T-cell (primary cell): Measurements from ENCODE around the gene NEURL1. TPM values are rescaled to one million over a fixed set of nuclear protein-coding genes. Genes with fewer than 3 reads are reported as not detected.

ENCODE experiments used
- ATAC-seq, 4 experiments: fragments of 200-7000 bp in 3 of 4; fragments of 150-1000 bp in 1 of 4; cut with Tn5 transposase; replicated peaks in 1 of 4; 1 replicate in 3 of 4; 2 replicates in 1 of 4; pipeline ENCODE4 v1.10.0; 2021; ENCODE audit warnings: moderate library complexity in 3 of 4, mild to moderate bottlenecking in 2 of 4, moderate number of reproducible peaks in 1 of 4
- CTCF ChIA-PET, 2 donors: fragments of 300-600 bp; sonication (Branson Sonifier 250); formaldehyde crosslinking; loops; one replicate each; lab custom pipeline; 2022; ENCODE audit warnings: antibody characterized with exemption in 2 of 2; lab: Charles Lee
- POLR2A ChIA-PET, 2 donors: fragments of 300-600 bp; sonication (Branson Sonifier 250); formaldehyde crosslinking; loops; one replicate each; lab custom pipeline; 2022; ENCODE audit warnings: antibody characterized with exemption in 2 of 2; lab: Charles Lee
- DNase-seq, 35 experiments: peaks; one replicate each; pipeline versions ENCODE4 v3.0.0 to v3.0.0-alpha.2; 2013 to 2023
- H3K27ac ChIP-seq: one replicate; pipeline ENCODE4 v1.5.1; 2013; ENCODE audit warnings: low read length
- H3K27me3 ChIP-seq, 2 experiments: replicated peaks in 1 of 2; 1 replicate in 1 of 2; 2 replicates in 1 of 2; pipeline versions ENCODE4 v1.6.1 to v1.7.0; 2013; ENCODE audit warnings: low read length in 1 of 2, mixed read lengths in 1 of 2; ENCODE audit not compliant: control insufficient read depth in 2 of 2, insufficient read depth in 2 of 2; ENCODE audit errors: extremely low read depth in 1 of 2
- H3K36me3 ChIP-seq, 2 donors: 1 replicate in 1 of 2; 2 replicates in 1 of 2; pipeline versions ENCODE4 v1.6.1 to v1.7.0; 2013; ENCODE audit warnings: low read length in 1 of 2; ENCODE audit not compliant: control insufficient read depth in 2 of 2, insufficient read depth in 1 of 2; ENCODE audit errors: extremely low read depth in 1 of 2
- H3K4me1 ChIP-seq, 2 experiments: 1 replicate in 1 of 2; 2 replicates in 1 of 2; pipeline versions ENCODE4 v1.6.1 to v1.7.0; 2013; ENCODE audit warnings: low read length in 2 of 2, mixed read lengths in 1 of 2; ENCODE audit not compliant: insufficient read depth in 2 of 2, control insufficient read depth in 1 of 2; ENCODE audit errors: extremely low read depth in 1 of 2
- H3K4me3 ChIP-seq, 2 donors: 1 replicate in 1 of 2; 2 replicates in 1 of 2; pipeline versions ENCODE4 v1.5.1 to v1.7.0; 2013; ENCODE audit warnings: mild to moderate bottlenecking in 2 of 2, low read length in 1 of 2, moderate library complexity in 1 of 2; ENCODE audit not compliant: control insufficient read depth in 1 of 2; ENCODE audit errors: extremely low read depth in 1 of 2
- H3K9me3 ChIP-seq: 2 replicates; pipeline ENCODE4 v1.7.0; 2013
- H3K27ac Mint-ChIP-seq, 2 donors: one replicate each; pipeline ENCODE4 v1.8.0; 2020 to 2021; ENCODE audit warnings: mild to moderate bottlenecking in 2 of 2, mixed read lengths in 2 of 2
- H3K27me3 Mint-ChIP-seq, 2 donors: one replicate each; pipeline ENCODE4 v1.8.0; 2021 to 2022; ENCODE audit warnings: mixed read lengths in 2 of 2
- H3K36me3 Mint-ChIP-seq: one replicate; pipeline ENCODE4 v1.8.0; 2021; ENCODE audit warnings: mixed read lengths
- H3K4me1 Mint-ChIP-seq, 3 donors: one replicate each; pipeline ENCODE4 v1.8.0; 2020 to 2022; ENCODE audit warnings: mixed read lengths in 3 of 3, mild to moderate bottlenecking in 1 of 3
- H3K4me3 Mint-ChIP-seq, 3 donors: one replicate each; pipeline ENCODE4 v1.8.0; 2020 to 2022; ENCODE audit warnings: mild to moderate bottlenecking in 3 of 3, mixed read lengths in 3 of 3, moderate library complexity in 3 of 3
- H3K9me3 Mint-ChIP-seq, 3 donors: one replicate each; pipeline ENCODE4 v1.8.0; 2020 to 2022; ENCODE audit warnings: mixed read lengths in 3 of 3
- WGBS: methylation state at CpG from one replicate; pipeline ENCODE4 v1.1.5; 2013; ENCODE audit warnings: missing lambda C conversion rate; ENCODE audit not compliant: insufficient coverage; 5-methylcytosine and 5-hydroxymethylcytosine counted together
- total RNA-seq, 35 experiments: library from RNA in 6 of 35; stranded (reverse) in 6 of 35; fragments of 120-200 nt in 1 of 35; gene quantifications; one replicate each; pipeline versions ENCODE4 v1.2.1 to v1.2.4 and lab custom pipeline; 2013 to 2026

Gene NEURL1
- total RNA-seq, 5 donors from 2014 or later (not counting 1 experiment from before 2014, with no cell fraction given): 0.46 to 1.7 (median 0.84) TPM

- ChIA-PET CTCF (no interaction called here), POLR2A (no interaction called here)
- DNase-seq: no peak
- no peak within 1 kb of the TSS for H3K4me3 Mint-ChIP-seq
- no peaks in the 10 kb centered on the region for H3K9me3 Mint-ChIP-seq
- H3K4me3 ChIP-seq: no peak within 1 kb of the TSS
- no peaks in the 10 kb centered on the region for H3K27me3 ChIP-seq
- H3K27me3 Mint-ChIP-seq: no peaks in the 10 kb centered on the region
- ATAC-seq: peak in 2 of 4 experiments; percentile 36 to 41
- no peaks in the 10 kb centered on the region for H3K36me3 Mint-ChIP-seq
- H3K27ac Mint-ChIP-seq: no peak within 1 kb of the TSS
- H3K36me3 ChIP-seq: no peaks in the 10 kb centered on the region
- peaks cover 2 to 27% of the 10 kb centered on the region in 2 experiments for H3K4me1 ChIP-seq
- H3K9me3 ChIP-seq: no peaks in the 10 kb centered on the region
- peaks cover 0 to 16% (median 12%) of the 10 kb centered on the region in 3 donors for H3K4me1 Mint-ChIP-seq
- H3K27ac ChIP-seq: no peak within 1 kb of the TSS
- 69% methylated on average over 6 of the region's 9 CpGs for WGBS
Measured at GRCh38 chr10:103458720-103459119, 34.8 kb upstream of the NEURL1 start, which contains the start of gene CALHM1. CALHM1 (minus strand) TSS chr10:103458900; CDS start chr10:103458751, 149 bp downstream.

GRCh38 chr10:103459615-103460014 lies 33.9 kb upstream of the NEURL1 start:
- no peak overlapping the region for H3K27ac ChIP-seq
- no peaks in the 10 kb centered on the region for H3K27me3 ChIP-seq
- Mint-ChIP-seq H3K36me3 (no peaks in the 10 kb centered on the region), H3K4me1 (peaks cover 0 to 13% (median 8%) of the 10 kb centered on the region in 3 donors), H3K9me3 (no peaks in the 10 kb centered on the region), H3K27me3 (no peaks in the 10 kb centered on the region), H3K27ac (no peak overlapping the region), H3K4me3 (no peak overlapping the region)
- H3K9me3 ChIP-seq: no peaks in the 10 kb centered on the region
- WGBS: 46% methylated on average over 2 of the region's 4 CpGs
- no peak for DNase-seq
- H3K4me3 ChIP-seq: no peak overlapping the region
- ChIA-PET CTCF (interaction anchor here in 1 of 2 donors (0.6 kb wide), 1 partner anchor 210 kb away, joined by 5 read pairs; no protein-coding TSS in a partner anchor), POLR2A (interaction anchor here in 1 of 2 donors (0.5 kb wide), 1 partner anchor 319 kb away, joined by 3 read pairs; no protein-coding TSS in a partner anchor)
- no peaks in the 10 kb centered on the region for H3K36me3 ChIP-seq
- no peak for ATAC-seq
- H3K4me1 ChIP-seq: peaks cover 2 to 22% of the 10 kb centered on the region in 2 experiments

GRCh38 chr10:103463499-103463898 lies 30.0 kb upstream of the NEURL1 start:
- Histone ChIP-seq H3K9me3 (no peaks in the 10 kb centered on the region), H3K4me3 (no peak overlapping the region), H3K27ac (no peak overlapping the region), H3K27me3 (no peaks in the 10 kb centered on the region), H3K4me1 (peaks cover 2 to 16% of the 10 kb centered on the region in 2 experiments), H3K36me3 (no peaks in the 10 kb centered on the region)
- Mint-ChIP-seq H3K27me3 (no peaks in the 10 kb centered on the region), H3K9me3 (no peaks in the 10 kb centered on the region), H3K4me1 (peaks cover 0 to 16% (median 13%) of the 10 kb centered on the region in 3 donors), H3K27ac (no peak overlapping the region), H3K36me3 (no peaks in the 10 kb centered on the region), H3K4me3 (no peak overlapping the region)
- DNase-seq: no peak
- ChIA-PET POLR2A (no interaction called here), CTCF (interaction anchor here in 1 of 2 donors (1.2 kb wide), 1 partner anchor 9 kb away, joined by 3 read pairs; no protein-coding TSS in a partner anchor)
- ATAC-seq: no peak
- WGBS: 93% methylated on average over 2 of the region's 4 CpGs

GRCh38 chr10:103465411-103466179 lies 27.9 kb upstream of the NEURL1 start:
- Histone ChIP-seq H3K27me3 (no peaks in the 10 kb centered on the region), H3K4me1 (peaks cover 0 to 16% of the 10 kb centered on the region in 2 experiments), H3K9me3 (no peaks in the 10 kb centered on the region), H3K27ac (no peak overlapping the region), H3K4me3 (no peak overlapping the region), H3K36me3 (no peaks in the 10 kb centered on the region)
- no peaks in the 10 kb centered on the region for H3K9me3 Mint-ChIP-seq
- POLR2A ChIA-PET: no interaction called here
- H3K4me1 Mint-ChIP-seq: peaks cover 6 to 20% (median 18%) of the 10 kb centered on the region in 3 donors
- no peaks in the 10 kb centered on the region for H3K27me3 Mint-ChIP-seq
- H3K27ac Mint-ChIP-seq: no peak overlapping the region
- ATAC-seq (no peak), DNase-seq (no peak)
- H3K4me3 Mint-ChIP-seq: no peak overlapping the region
- 92% methylated on average over 9 of the region's 14 CpGs for WGBS
- CTCF ChIA-PET: interaction anchor here (0.6 to 0.7 kb wide), 4 partner anchors 18 to 149 kb away, joined by 3 to 6 read pairs (median 3); no protein-coding TSS in a partner anchor
- H3K36me3 Mint-ChIP-seq: no peaks in the 10 kb centered on the region

- H3K27ac ChIP-seq: no peak overlapping the region
- H3K4me3 Mint-ChIP-seq: no peak overlapping the region
- ATAC-seq: no peak
Measured at GRCh38 chr10:103466734-103467133, 26.8 kb upstream of the NEURL1 start.

GRCh38 chr10:103467406-103467805 lies 26.1 kb upstream of the NEURL1 start:
- no peaks in the 10 kb centered on the region for H3K9me3 ChIP-seq
- no peaks in the 10 kb centered on the region for H3K36me3 ChIP-seq
- H3K4me3 ChIP-seq: no peak overlapping the region
- H3K27me3 Mint-ChIP-seq: no peaks in the 10 kb centered on the region
- peaks cover 4 to 34% of the 10 kb centered on the region in 2 experiments for H3K4me1 ChIP-seq
- DNase-seq (no peak), ATAC-seq (no peak)
- POLR2A ChIA-PET: no interaction called here
- no peaks in the 10 kb centered on the region for H3K9me3 Mint-ChIP-seq
- 88% methylated on average over 3 of the region's 7 CpGs for WGBS
- H3K27me3 ChIP-seq: no peaks in the 10 kb centered on the region
- H3K27ac Mint-ChIP-seq: peak overlapping the region; percentile 12 to 22
- H3K4me3 Mint-ChIP-seq: no peak overlapping the region
- CTCF ChIA-PET: interaction anchor here (0.7 kb wide), 2 partner anchors 15 to 17 kb away, joined by 3 read pairs; partner anchors contain the start of gene CALHM2 (in 1 of the 2)
- H3K36me3 Mint-ChIP-seq: no peaks in the 10 kb centered on the region
- H3K4me1 Mint-ChIP-seq: peaks cover 24 to 38% (median 34%) of the 10 kb centered on the region in 3 donors
- H3K27ac ChIP-seq: no peak overlapping the region

More at GRCh38 chr10:103466734-103467133, 26.8 kb upstream of the NEURL1 start:
- H3K36me3 Mint-ChIP-seq: no peaks in the 10 kb centered on the region
- DNase-seq: no peak
- Histone ChIP-seq H3K36me3 (no peaks in the 10 kb centered on the region), H3K9me3 (no peaks in the 10 kb centered on the region), H3K27me3 (no peaks in the 10 kb centered on the region), H3K4me3 (no peak overlapping the region), H3K4me1 (peaks cover 1 to 28% of the 10 kb centered on the region in 2 experiments)
- 88% methylated on average over 3 of the region's 3 CpGs for WGBS
- H3K9me3 Mint-ChIP-seq: no peaks in the 10 kb centered on the region
- no peak overlapping the region for H3K27ac Mint-ChIP-seq
- H3K27me3 Mint-ChIP-seq: no peaks in the 10 kb centered on the region
- peaks cover 18 to 31% (median 27%) of the 10 kb centered on the region in 3 donors for H3K4me1 Mint-ChIP-seq
- ChIA-PET CTCF (no interaction called here), POLR2A (no interaction called here)
